GM12892 (cell line): ENCODE measurements around the gene DXO.

ENCODE experiments used
- POLR2A ChIP-seq: IDR thresholded peaks from 2 replicates; pipeline ENCODE4 v1.6.1; 2011; ENCODE audit warnings: low read depth, low read length, control low read depth
- TAF1 ChIP-seq: IDR thresholded peaks from 2 replicates; pipeline ENCODE4 v1.6.1; 2011; ENCODE audit warnings: low read depth, mild to moderate bottlenecking, control low read depth, low read length, borderline replicate concordance

- TF ChIP-seq POLR2A (no peak), TAF1 (no peak)
Measured at GRCh38 chr6:31961616-31962015, 10.3 kb downstream of the DXO start.
